ENCODE results near the gene ADAMTS17. TPM values are rescaled to one million over a fixed set of nuclear protein-coding genes. Genes with fewer than 3 reads are reported as not detected.

The ADAMTS17 gene
- total RNA-seq, 1 experiment from 2014 or later: 1.5 TPM

DNA sequence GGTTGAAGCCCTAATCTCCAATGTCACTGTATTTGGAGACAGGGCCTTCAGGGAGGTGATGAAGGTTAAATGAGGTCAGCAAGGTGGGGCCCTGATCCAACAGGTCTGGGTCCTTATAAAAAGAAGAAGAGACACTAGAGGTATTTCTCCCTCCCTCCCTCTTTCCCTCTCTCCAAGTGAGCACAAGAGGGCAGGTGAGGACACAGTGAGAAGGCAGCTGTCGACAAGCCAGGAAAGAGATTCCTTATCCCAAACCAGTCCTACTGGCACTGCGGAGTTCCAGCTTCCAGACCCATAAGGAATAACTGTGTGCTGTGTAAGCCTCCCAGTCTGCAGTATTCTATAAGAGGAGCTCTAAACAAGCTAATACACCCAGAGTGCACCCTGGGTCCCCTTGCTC lies 134.7 kb downstream of the ADAMTS17 start:
- Histone ChIP-seq H3K4me1 (peaks cover 46% of the 10 kb centered on the region), H3K36me3 (ENCODE audit: control insufficient read depth, insufficient read depth, low read length) (no peaks in the 10 kb centered on the region), H3K9me3 (no peaks in the 10 kb centered on the region), H3K4me3 (ENCODE audit: low read depth, low read length) (no peak overlapping the region), H3K27me3 (replicated peaks; ENCODE audit: control insufficient read depth, insufficient read depth, low read length) (no peaks in the 10 kb centered on the region)
- Mint-ChIP-seq H3K9me3 (ENCODE audit: unreplicated experiment) (no peaks in the 10 kb centered on the region), H3K27me3 (ENCODE audit: insufficient read depth, unreplicated experiment) (no peaks in the 10 kb centered on the region), H3K4me3 (ENCODE audit: unreplicated experiment) (no peak overlapping the region), H3K4me1 (ENCODE audit: low read depth, unreplicated experiment) (peaks cover 22% of the 10 kb centered on the region), H3K27ac (ENCODE audit: unreplicated experiment) (peak overlapping the region; percentile 19), H3K36me3 (ENCODE audit: insufficient read depth, unreplicated experiment) (no peaks in the 10 kb centered on the region)
- intact Hi-C loops (cut with micrococcal nuclease; ENCODE audit: unreplicated experiment): loop anchor here (2.0 kb wide), 2 partner anchors 60 to 136 kb away; no protein-coding TSS in a partner anchor
- no peak for TF ChIP-seq CTCF (IDR thresholded peaks at IDR 0.05; ENCODE audit: insufficient read depth in 1 of 2, low read depth in 1 of 2, low read length in 1 of 2, severe bottlenecking in 1 of 2, unreplicated experiment in 1 of 2)
- ChIA-PET CTCF (no interaction called here), POLR2A (no interaction called here)
- no TSS peak for BruUV-seq (replicated peaks)
- peak; percentile 36 to 58 for DNase-seq

- Histone ChIP-seq H3K9me3 (no peaks in the 10 kb centered on the region), H3K27me3 (replicated peaks; ENCODE audit: control insufficient read depth, insufficient read depth, low read length) (no peaks in the 10 kb centered on the region), H3K4me3 (ENCODE audit: low read depth, low read length) (no peak overlapping the region), H3K36me3 (ENCODE audit: control insufficient read depth, insufficient read depth, low read length) (no peaks in the 10 kb centered on the region), H3K4me1 (peaks cover 46% of the 10 kb centered on the region)
- Mint-ChIP-seq H3K27me3 (ENCODE audit: insufficient read depth, unreplicated experiment) (no peaks in the 10 kb centered on the region), H3K27ac (ENCODE audit: unreplicated experiment) (peak overlapping the region; percentile 19), H3K4me1 (ENCODE audit: low read depth, unreplicated experiment) (peaks cover 26% of the 10 kb centered on the region), H3K36me3 (ENCODE audit: insufficient read depth, unreplicated experiment) (no peaks in the 10 kb centered on the region), H3K4me3 (ENCODE audit: unreplicated experiment) (no peak overlapping the region), H3K9me3 (ENCODE audit: unreplicated experiment) (no peaks in the 10 kb centered on the region)
- intact Hi-C loops (cut with micrococcal nuclease; ENCODE audit: unreplicated experiment): loop anchor here (2.0 kb wide), 2 partner anchors 60 to 136 kb away; no protein-coding TSS in a partner anchor
- DNase-seq: no peak
- BruUV-seq (replicated peaks): no TSS peak
- POLR2A ChIA-PET: no interaction called here
- CTCF ChIA-PET: no interaction called here
- TF ChIP-seq CTCF (IDR thresholded peaks at IDR 0.05; ENCODE audit: insufficient read depth in 1 of 2, low read depth in 1 of 2, low read length in 1 of 2, severe bottlenecking in 1 of 2, unreplicated experiment in 1 of 2): no peak
Observed at GRCh38 chr15:100206643-100207042, 135.1 kb downstream of the ADAMTS17 start.

DNA sequence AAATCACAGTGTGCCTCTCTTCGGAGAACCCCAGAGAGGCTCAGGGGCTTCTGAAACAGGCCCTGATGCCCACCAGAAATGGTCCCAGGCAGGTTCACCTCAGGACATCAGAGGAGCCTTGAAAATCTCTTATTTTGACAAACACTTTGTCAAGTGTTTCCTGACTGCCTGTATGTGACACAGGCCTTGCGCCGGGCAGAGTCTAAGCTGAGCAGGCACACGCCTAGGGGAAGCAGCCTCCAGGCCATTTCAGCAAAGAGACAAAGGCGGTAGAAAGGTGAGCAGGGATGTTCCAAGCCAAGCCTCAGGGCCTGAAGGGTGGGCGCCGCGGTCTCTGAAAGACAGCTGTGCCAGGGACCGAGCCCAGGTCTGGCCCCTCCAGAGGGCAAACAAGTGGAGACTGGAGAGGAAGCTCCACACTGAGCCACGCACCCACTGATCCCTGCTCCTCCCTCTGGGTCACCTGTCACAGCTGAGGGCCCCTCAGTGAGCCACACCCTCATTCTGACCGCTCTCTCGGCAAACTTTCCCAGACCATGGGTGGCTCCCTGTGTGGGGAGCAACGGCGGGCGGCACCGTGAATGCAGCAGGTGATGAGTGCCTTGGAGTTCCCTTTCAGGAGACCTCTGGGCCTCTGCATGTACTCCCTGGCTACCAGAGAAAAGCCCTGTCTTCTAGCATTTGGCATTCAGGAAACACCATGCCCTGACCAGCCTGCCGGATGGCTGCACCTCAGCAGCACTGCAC lies 136.1 kb downstream of the ADAMTS17 start:
- Mint-ChIP-seq H3K27ac (ENCODE audit: unreplicated experiment) (peak overlapping the region; percentile 19), H3K27me3 (ENCODE audit: insufficient read depth, unreplicated experiment) (no peaks in the 10 kb centered on the region)

More for the DNA sequence above, 136.1 kb downstream of the ADAMTS17 start:
- Mint-ChIP-seq H3K4me3 (ENCODE audit: unreplicated experiment) (no peak overlapping the region), H3K4me1 (ENCODE audit: low read depth, unreplicated experiment) (peaks cover 26% of the 10 kb centered on the region), H3K9me3 (ENCODE audit: unreplicated experiment) (no peaks in the 10 kb centered on the region), H3K36me3 (ENCODE audit: insufficient read depth, unreplicated experiment) (no peaks in the 10 kb centered on the region)
- POLR2A ChIA-PET: no interaction called here
- intact Hi-C loops (cut with micrococcal nuclease; ENCODE audit: unreplicated experiment): loop anchor here (2.0 kb wide), 2 partner anchors 61 to 137 kb away; no protein-coding TSS in a partner anchor
- Histone ChIP-seq H3K36me3 (ENCODE audit: control insufficient read depth, insufficient read depth, low read length) (no peaks in the 10 kb centered on the region), H3K9me3 (no peaks in the 10 kb centered on the region), H3K4me3 (ENCODE audit: low read depth, low read length) (no peak overlapping the region), H3K27me3 (replicated peaks; ENCODE audit: control insufficient read depth, insufficient read depth, low read length) (no peaks in the 10 kb centered on the region), H3K4me1 (peaks cover 41% of the 10 kb centered on the region)
- no peak for TF ChIP-seq CTCF (IDR thresholded peaks at IDR 0.05; ENCODE audit: insufficient read depth in 1 of 2, low read depth in 1 of 2, low read length in 1 of 2, severe bottlenecking in 1 of 2, unreplicated experiment in 1 of 2)
- CTCF ChIA-PET: no interaction called here
- no peak for DNase-seq
- no TSS peak for BruUV-seq (replicated peaks)
